ENCODE results near the gene C6orf132. TPM values are rescaled to one million over a fixed set of nuclear protein-coding genes. Genes with fewer than 3 reads are reported as not detected.

C6orf132 gene
- total and polyA plus RNA-seq, 9 of the 15 experiments (the other 6 are each of a cell fraction or from before 2014, with no cell fraction given), result 0.06 to 0.35 (median 0.14) TPM

DNA sequence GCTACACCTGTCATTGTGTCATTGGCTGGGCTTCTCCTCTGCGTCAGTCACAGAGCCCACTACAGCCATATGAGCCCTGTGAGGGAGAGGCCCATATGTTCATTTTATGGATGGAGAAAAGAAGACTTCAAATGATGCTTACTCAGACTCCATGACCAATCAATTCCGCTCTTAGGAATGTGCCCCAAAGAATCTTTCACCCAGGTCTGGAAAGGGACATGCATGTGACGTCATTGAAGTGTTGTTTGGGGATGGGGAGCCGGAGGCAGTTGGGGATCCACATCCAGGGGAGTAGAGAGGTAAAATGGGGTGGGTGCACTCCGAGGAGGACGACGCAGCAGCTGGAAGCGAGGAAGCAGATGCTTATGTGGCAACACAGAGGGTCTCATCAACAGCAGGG lies 9.6 kb upstream of the C6orf132 start:
- Histone ChIP-seq H3K27ac (ENCODE audit: extremely low read depth, low read depth, low read length) (no peak overlapping the region), H3K9me1 (ENCODE audit: control insufficient read depth, insufficient read depth, low read length) (no peaks in the 10 kb centered on the region), H3K9me3 (replicated peaks; ENCODE audit: control insufficient read depth, insufficient read depth, low read depth, low read length) (no peaks in the 10 kb centered on the region), H3K36me3 (ENCODE audit: control insufficient read depth, insufficient read depth, low read length) (no peaks in the 10 kb centered on the region; the same call in 2 of the 3 replicates), H4K20me1 (replicated peaks; ENCODE audit: control insufficient read depth, insufficient read depth, low read length) (no peaks in the 10 kb centered on the region), H3K4me3 (no peak overlapping the region), H3K9ac (ENCODE audit: insufficient read depth in 1 of 2, low read depth in 2 of 2, low read length in 2 of 2) (no peak overlapping the region), H2AFZ (ENCODE audit: low read depth, low read length) (no peak overlapping the region), H3K27me3 (ENCODE audit: control insufficient read depth in 2 of 2, insufficient read depth in 2 of 2, low read length in 2 of 2) (peaks cover 9 to 31% of the 10 kb centered on the region in 2 experiments; a peak in 4 of 5 replicates), H3K79me2 (ENCODE audit: control insufficient read depth, insufficient read depth, low read length) (no peaks in the 10 kb centered on the region), H3K4me1 (replicated peaks in 1 of 2; ENCODE audit: control insufficient read depth in 2 of 2, insufficient read depth in 2 of 2, low read length in 2 of 2) (peaks cover 9 to 11% of the 10 kb centered on the region in 2 experiments; a peak in 4 of 5 replicates), H3K4me2 (ENCODE audit: insufficient read depth, low read length) (no peak overlapping the region)
- no peak for DNase-seq (ENCODE audit: extremely low read depth in 1 of 4, low spot score in 3 of 4)
- ATAC-seq, result no peak
- BruUV-seq (replicated peaks), result no TSS peak
- in situ Hi-C loops (cut with MboI) (no loop called here), intact Hi-C loops (cut with micrococcal nuclease) (no loop called here)
- ChIA-PET CTCF (ENCODE audit: low intra/inter-chr PET ratio) (interaction anchor here (0.5 kb wide), 1 partner anchor 376 kb away, joined by 3 read pairs; no protein-coding TSS in a partner anchor), POLR2A (interaction anchor here (0.6 to 3.2 kb wide), 4 partner anchors 13 to 58 kb away, joined by 3 to 18 read pairs (median 5); no protein-coding TSS in a partner anchor)
- 13% methylated on average over 8 of the region's 8 CpGs for WGBS (ENCODE audit: insufficient coverage, low coverage, missing lambda C conversion rate)
- no peak for FAIRE-seq
- TF ChIP-seq CHD1 (IDR thresholded peaks at IDR 0.05; ENCODE audit: low read length), result no peak
- TF ChIP-seq, protein P1, sequence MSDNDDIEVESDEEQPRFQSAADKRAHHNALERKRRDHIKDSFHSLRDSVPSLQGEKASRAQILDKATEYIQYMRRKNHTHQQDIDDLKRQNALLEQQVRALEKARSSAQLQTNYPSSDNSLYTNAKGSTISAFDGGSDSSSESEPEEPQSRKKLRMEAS (CRISPR knock-in tag; IDR thresholded peaks at IDR 0.05), result no peak
- TF ChIP-seq ATF7 (IDR thresholded peaks at IDR 0.05), result peak; percentile 79; the same call in 1 of the 2 replicates
- TF ChIP-seq, protein P2, sequence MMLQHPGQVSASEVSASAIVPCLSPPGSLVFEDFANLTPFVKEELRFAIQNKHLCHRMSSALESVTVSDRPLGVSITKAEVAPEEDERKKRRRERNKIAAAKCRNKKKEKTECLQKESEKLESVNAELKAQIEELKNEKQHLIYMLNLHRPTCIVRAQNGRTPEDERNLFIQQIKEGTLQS (IDR thresholded peaks at IDR 0.05), result peak; percentile 48
- TF ChIP-seq, protein P2 (CRISPR knock-in tag; conservative IDR thresholded peaks at IDR 0.05), result no peak
- TF ChIP-seq ZC3H4 (CRISPR knock-in tag; IDR thresholded peaks at IDR 0.05; ENCODE audit: borderline replicate concordance), result no peak
- TF ChIP-seq NEUROD1 (IDR thresholded peaks at IDR 0.05; ENCODE audit: borderline replicate concordance, low read depth, low read length, partially characterized antibody), result no peak
- no peak for TF ChIP-seq HDAC1 (IDR thresholded peaks at IDR 0.05)
- no peak for TF ChIP-seq FUS (optimal IDR thresholded peaks at IDR 0.05; ENCODE audit: low read depth, low read length)
- TF ChIP-seq, protein P3, sequence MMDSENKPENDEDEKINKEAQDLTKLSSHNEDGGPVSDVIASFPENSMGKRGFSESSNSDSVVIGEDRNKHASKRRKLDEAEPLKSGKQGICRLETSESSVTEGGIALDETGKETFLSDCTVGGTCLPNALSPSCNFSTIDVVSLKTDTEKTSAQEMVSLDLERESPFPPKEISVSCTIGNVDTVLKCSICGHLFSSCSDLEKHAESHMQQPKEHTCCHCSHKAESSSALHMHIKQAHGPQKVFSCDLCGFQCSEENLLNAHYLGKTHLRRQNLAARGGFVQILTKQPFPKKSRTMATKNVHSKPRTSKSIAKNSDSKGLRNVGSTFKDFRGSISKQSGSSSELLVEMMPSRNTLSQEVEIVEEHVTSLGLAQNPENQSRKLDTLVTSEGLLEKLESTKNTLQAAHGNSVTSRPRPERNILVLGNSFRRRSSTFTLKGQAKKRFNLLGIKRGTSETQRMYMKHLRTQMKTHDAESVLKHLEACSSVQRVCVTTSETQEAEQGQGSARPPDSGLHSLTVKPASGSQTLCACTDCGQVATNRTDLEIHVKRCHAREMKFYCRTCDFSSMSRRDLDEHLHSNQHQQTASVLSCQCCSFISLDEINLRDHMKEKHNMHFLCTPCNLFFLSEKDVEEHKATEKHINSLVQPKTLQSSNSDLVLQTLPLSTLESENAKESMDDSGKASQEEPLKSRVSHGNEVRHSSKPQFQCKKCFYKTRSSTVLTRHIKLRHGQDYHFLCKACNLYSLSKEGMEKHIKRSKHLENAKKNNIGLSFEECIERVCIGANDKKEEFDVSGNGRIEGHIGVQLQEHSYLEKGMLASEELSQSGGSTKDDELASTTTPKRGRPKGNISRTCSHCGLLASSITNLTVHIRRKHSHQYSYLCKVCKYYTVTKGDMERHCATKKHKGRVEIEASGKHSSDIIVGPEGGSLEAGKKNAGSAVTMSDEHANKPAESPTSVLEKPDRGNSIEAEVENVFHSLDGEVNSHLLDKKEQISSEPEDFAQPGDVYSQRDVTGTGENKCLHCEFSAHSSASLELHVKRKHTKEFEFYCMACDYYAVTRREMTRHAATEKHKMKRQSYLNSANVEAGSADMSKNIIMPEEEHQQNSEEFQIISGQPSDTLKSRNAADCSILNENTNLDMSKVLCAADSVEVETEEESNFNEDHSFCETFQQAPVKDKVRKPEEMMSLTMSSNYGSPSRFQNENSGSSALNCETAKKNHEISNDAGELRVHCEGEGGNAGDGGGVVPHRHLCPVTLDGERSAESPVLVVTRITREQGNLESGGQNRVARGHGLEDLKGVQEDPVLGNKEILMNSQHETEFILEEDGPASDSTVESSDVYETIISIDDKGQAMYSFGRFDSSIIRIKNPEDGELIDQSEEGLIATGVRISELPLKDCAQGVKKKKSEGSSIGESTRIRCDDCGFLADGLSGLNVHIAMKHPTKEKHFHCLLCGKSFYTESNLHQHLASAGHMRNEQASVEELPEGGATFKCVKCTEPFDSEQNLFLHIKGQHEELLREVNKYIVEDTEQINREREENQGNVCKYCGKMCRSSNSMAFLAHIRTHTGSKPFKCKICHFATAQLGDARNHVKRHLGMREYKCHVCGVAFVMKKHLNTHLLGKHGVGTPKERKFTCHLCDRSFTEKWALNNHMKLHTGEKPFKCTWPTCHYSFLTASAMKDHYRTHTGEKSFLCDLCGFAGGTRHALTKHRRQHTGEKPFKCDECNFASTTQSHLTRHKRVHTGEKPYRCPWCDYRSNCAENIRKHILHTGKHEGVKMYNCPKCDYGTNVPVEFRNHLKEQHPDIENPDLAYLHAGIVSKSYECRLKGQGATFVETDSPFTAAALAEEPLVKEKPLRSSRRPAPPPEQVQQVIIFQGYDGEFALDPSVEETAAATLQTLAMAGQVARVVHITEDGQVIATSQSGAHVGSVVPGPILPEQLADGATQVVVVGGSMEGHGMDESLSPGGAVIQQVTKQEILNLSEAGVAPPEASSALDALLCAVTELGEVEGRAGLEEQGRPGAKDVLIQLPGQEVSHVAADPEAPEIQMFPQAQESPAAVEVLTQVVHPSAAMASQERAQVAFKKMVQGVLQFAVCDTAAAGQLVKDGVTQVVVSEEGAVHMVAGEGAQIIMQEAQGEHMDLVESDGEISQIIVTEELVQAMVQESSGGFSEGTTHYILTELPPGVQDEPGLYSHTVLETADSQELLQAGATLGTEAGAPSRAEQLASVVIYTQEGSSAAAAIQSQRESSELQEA (IDR thresholded peaks at IDR 0.05; ENCODE audit: low read depth), result no peak
- TF ChIP-seq SREBF1 (IDR thresholded peaks at IDR 0.05; ENCODE audit: borderline replicate concordance, low read depth, low read length), result no peak
- no peak for TF ChIP-seq PML (IDR thresholded peaks at IDR 0.05; ENCODE audit: low read length)
- TF ChIP-seq FIP1L1 (IDR thresholded peaks at IDR 0.05; ENCODE audit: low read depth, low read length, poor library complexity, severe bottlenecking), result no peak
- TF ChIP-seq ATF1 (CRISPR knock-in tag; IDR thresholded peaks at IDR 0.05), result no peak
- TF ChIP-seq ATF1 (tag; IDR thresholded peaks at IDR 0.05), result peak; percentile 77

All from K562 (cell line).